ENCODE measurements around the gene ATP11A. TPM values are rescaled to one million over a fixed set of nuclear protein-coding genes. Genes with fewer than 3 reads are reported as not detected.

Gene ATP11A
- total and polyA plus RNA-seq, 10 donors = 2.7 to 91.3 (median 59.1) TPM

DNA sequence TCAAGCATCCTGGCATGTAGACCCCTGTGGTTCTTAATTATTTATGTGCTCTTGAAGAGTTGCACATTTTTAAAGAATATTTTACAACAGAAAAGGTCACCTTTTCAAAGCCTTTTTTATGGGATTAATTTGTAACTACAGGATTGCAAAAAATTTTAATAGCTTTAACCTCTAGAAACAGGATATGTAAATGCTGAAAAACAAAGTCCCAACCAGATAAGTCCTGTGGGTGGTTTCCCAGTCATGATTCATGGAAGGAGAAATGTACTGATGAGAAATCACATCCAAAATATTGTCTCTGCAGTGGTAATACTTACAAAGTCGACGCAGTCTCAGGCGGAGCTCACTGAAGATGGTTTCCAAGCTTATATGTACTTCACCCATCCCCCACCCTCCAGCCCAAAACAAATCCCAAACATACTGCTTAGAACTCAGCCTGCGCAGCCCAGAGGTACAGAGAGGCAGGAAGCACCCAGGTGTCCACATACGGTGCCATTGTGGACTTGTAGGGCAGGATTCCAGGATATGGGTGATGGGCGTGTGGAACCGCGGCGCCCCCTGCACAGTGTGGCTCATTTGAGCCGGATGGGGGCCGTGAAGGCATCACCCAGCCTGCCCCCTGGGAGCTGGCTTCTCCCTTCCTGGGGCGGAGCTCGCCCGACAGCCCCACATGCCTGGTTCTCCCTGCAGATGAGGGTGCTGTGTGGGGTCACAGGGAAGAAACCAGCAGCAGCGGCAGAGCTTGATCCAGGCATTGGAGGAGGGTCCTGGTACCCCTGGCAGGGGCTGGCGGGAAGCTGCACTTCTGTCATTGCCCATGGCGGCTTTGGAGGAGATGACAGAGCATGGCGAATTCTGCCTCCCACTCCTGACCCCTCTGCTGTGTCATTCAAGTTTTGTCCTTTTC lies 101.2 kb downstream of the ATP11A start:
- 85 to 94% (median 91%) methylated on average over 16 to 18 of the region's 18 CpGs for WGBS, 5 donors
- TF ChIP-seq POLR2AphosphoS5 (IDR thresholded peaks at IDR 0.05) (no peak), POLR2A (IDR thresholded peaks at IDR 0.05) (no peak)
- TF ChIP-seq, protein P1, sequence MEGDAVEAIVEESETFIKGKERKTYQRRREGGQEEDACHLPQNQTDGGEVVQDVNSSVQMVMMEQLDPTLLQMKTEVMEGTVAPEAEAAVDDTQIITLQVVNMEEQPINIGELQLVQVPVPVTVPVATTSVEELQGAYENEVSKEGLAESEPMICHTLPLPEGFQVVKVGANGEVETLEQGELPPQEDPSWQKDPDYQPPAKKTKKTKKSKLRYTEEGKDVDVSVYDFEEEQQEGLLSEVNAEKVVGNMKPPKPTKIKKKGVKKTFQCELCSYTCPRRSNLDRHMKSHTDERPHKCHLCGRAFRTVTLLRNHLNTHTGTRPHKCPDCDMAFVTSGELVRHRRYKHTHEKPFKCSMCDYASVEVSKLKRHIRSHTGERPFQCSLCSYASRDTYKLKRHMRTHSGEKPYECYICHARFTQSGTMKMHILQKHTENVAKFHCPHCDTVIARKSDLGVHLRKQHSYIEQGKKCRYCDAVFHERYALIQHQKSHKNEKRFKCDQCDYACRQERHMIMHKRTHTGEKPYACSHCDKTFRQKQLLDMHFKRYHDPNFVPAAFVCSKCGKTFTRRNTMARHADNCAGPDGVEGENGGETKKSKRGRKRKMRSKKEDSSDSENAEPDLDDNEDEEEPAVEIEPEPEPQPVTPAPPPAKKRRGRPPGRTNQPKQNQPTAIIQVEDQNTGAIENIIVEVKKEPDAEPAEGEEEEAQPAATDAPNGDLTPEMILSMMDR (IDR thresholded peaks at IDR 0.05 in 8 of 11, conservative IDR thresholded peaks at IDR 0.05 in 3 of 11) = no peak
- intact Hi-C loops (cut with DNase I; ENCODE audit: low total_unique reads) = no loop called here
- Histone ChIP-seq H3K9me3 (no peaks in the 10 kb centered on the region), H3K27me3 (replicated peaks in 1 of 7) (no peaks in the 10 kb centered on the region), H3K27ac (no peak overlapping the region), H3K4me3 (no peak overlapping the region), H3K36me3 (peaks cover 0 to 73% (median 4%) of the 10 kb centered on the region in 6 donors), H3K4me1 (peaks cover 0 to 14% (median 5%) of the 10 kb centered on the region in 6 donors)
- DNase-seq = no peak

DNA sequence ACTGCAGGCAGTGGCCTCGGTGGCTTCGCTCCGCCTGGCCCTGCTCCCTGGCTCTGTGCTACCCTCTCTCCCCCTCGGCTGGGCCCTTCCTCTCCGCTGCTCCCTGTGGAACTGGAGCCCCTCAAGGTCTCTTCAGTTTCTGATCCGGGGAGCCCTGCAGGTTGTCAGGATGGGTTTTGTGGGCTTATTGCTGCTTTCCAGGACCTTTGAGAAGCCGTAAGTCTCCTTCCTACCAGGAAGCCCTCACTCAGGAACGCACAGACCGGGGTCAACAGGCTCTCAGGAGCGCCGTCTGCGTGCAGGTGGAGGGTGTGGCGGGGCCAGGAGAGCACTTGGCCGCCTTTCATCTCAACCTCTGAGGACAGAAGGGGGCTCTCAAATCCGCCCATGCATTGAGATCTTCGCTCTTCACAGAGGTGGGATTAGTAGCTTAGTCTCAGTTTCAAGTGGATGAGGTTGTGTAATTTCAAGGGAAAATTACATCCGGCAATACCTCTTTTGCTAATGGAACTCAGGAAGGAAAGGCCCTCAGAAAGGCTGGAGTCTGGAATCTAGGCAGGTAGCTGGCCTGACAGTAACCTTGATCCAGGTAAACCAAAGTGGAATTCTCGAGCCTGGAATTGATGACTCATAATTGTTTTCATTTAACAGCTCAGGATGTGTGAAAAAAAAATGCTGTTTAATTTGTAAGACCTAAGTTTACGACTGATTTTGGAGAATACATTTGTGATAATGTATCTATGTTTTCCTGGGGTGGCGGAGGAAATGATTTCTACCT lies 102.0 kb downstream of the ATP11A start:
- no peak for DNase-seq
- Histone ChIP-seq H3K27ac (no peak overlapping the region), H3K4me1 (peaks cover 0 to 14% (median 5%) of the 10 kb centered on the region in 6 donors), H3K4me3 (no peak overlapping the region), H3K27me3 (replicated peaks in 1 of 7) (no peaks in the 10 kb centered on the region), H3K36me3 (peaks cover 0 to 64% (median 3%) of the 10 kb centered on the region in 6 donors), H3K9me3 (no peaks in the 10 kb centered on the region)
- no peak for TF ChIP-seq POLR2A (IDR thresholded peaks at IDR 0.05)
- TF ChIP-seq, protein P1 (IDR thresholded peaks at IDR 0.05 in 8 of 11, conservative IDR thresholded peaks at IDR 0.05 in 3 of 11) = no peak
- no peak for TF ChIP-seq POLR2AphosphoS5 (IDR thresholded peaks at IDR 0.05)
- intact Hi-C loops (cut with DNase I; ENCODE audit: low total_unique reads) = no loop called here
- 71 to 83% (median 80%) methylated on average over 20 of the region's 20 CpGs for WGBS, 5 donors

DNA sequence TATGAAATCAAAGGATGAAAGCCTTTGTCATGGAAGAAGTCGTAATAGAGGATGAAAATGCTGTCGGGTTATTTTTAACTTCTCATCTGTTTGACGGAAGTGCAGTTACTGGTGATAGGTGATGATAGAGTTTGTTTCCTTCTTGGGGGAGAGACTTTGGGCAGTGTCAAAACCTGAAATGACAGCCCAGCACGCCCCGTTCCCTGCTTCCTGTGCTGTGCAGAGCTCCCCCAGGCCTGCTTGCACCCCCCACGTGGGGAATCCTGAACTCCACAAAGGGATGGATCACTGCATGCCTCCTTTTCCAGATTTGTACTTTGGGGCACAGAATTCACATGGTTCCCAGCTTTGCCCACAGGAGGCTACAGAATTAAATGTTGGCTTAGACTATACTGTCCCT lies 102.7 kb downstream of the ATP11A start:
- no peak for DNase-seq
- Histone ChIP-seq H3K27me3 (replicated peaks in 1 of 7) (no peaks in the 10 kb centered on the region), H3K4me1 (peaks cover 0 to 14% (median 5%) of the 10 kb centered on the region in 6 donors), H3K9me3 (no peaks in the 10 kb centered on the region), H3K36me3 (peaks cover 0 to 59% (median 3%) of the 10 kb centered on the region in 6 donors), H3K27ac (no peak overlapping the region), H3K4me3 (no peak overlapping the region)
- TF ChIP-seq, protein P1 (IDR thresholded peaks at IDR 0.05 in 8 of 11, conservative IDR thresholded peaks at IDR 0.05 in 3 of 11) = no peak
- TF ChIP-seq POLR2AphosphoS5 (IDR thresholded peaks at IDR 0.05) = no peak
- TF ChIP-seq POLR2A (IDR thresholded peaks at IDR 0.05) = no peak
- intact Hi-C loops (cut with DNase I; ENCODE audit: low total_unique reads) = no loop called here
- WGBS, 5 donors = 36 to 70% (median 50%) methylated on average over 6 of the region's 6 CpGs
